H1 (cell line): Measurements from ENCODE around the gene ZNF423. TPM values are rescaled to one million over a fixed set of nuclear protein-coding genes. Genes with fewer than 3 reads are reported as not detected.

Experiments
- CTCF ChIA-PET: fragments of 300-600 bp; sonication (Branson Sonifier 250); formaldehyde crosslinking; loops from one replicate; lab custom pipeline; 2021; ENCODE audit not compliant: partially characterized antibody; lab: Charles Lee
- POLR2A ChIA-PET: fragments of 300-600 bp; sonication (Branson Sonifier 250); formaldehyde crosslinking; loops from one replicate; lab custom pipeline; 2021; ENCODE audit warnings: inconsistent platforms; ENCODE audit not compliant: partially characterized antibody; lab: Charles Lee
- DNase-seq, 2 experiments: peaks; one replicate each; pipeline versions ENCODE4 v3.0.0 to v3.0.0-alpha.2; 2010 to 2022; ENCODE audit warnings: low spot score in 2 of 2, low read depth in 1 of 2, mixed read lengths in 1 of 2
- FAIRE-seq: peaks from 2 replicates; lab custom pipeline; 2011; peaks lifted over from hg19 to GRCh38; lab: Jason Lieb, UNC
- H2AFZ ChIP-seq: 2 replicates; pipeline ENCODE4 v1.8.1; 2012; ENCODE audit warnings: low read length, inconsistent platforms
- H2AK5ac ChIP-seq: 2 replicates; pipeline ENCODE4 v1.6.1; 2013; ENCODE audit warnings: low read depth, low read length
- H2BK120ac ChIP-seq: replicated peaks from 2 replicates; pipeline ENCODE3; 2013; ENCODE audit warnings: low read depth, low read length, inconsistent platforms
- H2BK12ac ChIP-seq: 2 replicates; pipeline ENCODE4 v1.6.1; 2013; ENCODE audit warnings: low read depth, low read length
- H2BK15ac ChIP-seq: 2 replicates; pipeline ENCODE4 v1.6.1; 2013; ENCODE audit warnings: low read length
- H2BK20ac ChIP-seq: 2 replicates; pipeline ENCODE4 v1.6.1; 2013; ENCODE audit warnings: low read length
- H2BK5ac ChIP-seq: 2 replicates; pipeline ENCODE4 v1.6.1; 2013; ENCODE audit warnings: low read depth, low read length
- H3K14ac ChIP-seq: 2 replicates; pipeline ENCODE4 v1.6.1; 2013; ENCODE audit warnings: inconsistent platforms; ENCODE audit not compliant: insufficient read length
- H3K18ac ChIP-seq: 2 replicates; pipeline ENCODE4 v1.6.1; 2013; ENCODE audit warnings: low read length; ENCODE audit errors: extremely low read depth
- H3K23ac ChIP-seq: 2 replicates; pipeline ENCODE4 v1.6.1; 2013; ENCODE audit warnings: inconsistent platforms; ENCODE audit not compliant: insufficient read length
- H3K23me2 ChIP-seq: 2 replicates; pipeline ENCODE4 v1.6.1; 2013; ENCODE audit warnings: low read depth, low read length
- H3K27ac ChIP-seq: 2 replicates; pipeline ENCODE4 v1.6.1; 2011; ENCODE audit warnings: low read depth, low read length, inconsistent platforms
- H3K27me3 ChIP-seq, 4 experiments: replicated peaks in 1 of 4; 1 replicate in 1 of 4; 2 replicates in 3 of 4; pipeline versions ENCODE4 v1.6.1 to v1.8.1; 2011 to 2013; ENCODE audit warnings: low read length in 3 of 4, mild to moderate bottlenecking in 3 of 4, inconsistent platforms in 2 of 4, mixed read lengths in 2 of 4, moderate library complexity in 1 of 4; ENCODE audit not compliant: control insufficient read depth in 3 of 4, insufficient read depth in 3 of 4; ENCODE audit errors: extremely low read depth in 1 of 4
- H3K36me3 ChIP-seq, 4 experiments: 2 replicates each; pipeline versions ENCODE4 v1.6.1 to v1.8.1; 2011 to 2013; ENCODE audit warnings: mild to moderate bottlenecking in 4 of 4, low read length in 3 of 4, moderate library complexity in 2 of 4, control low read depth in 1 of 4, inconsistent platforms in 1 of 4; ENCODE audit not compliant: insufficient read depth in 4 of 4, control insufficient read depth in 2 of 4
- H3K4ac ChIP-seq: replicated peaks from 2 replicates; pipeline ENCODE3; 2013; ENCODE audit warnings: low read length, low read depth, mixed read lengths, inconsistent platforms; ENCODE audit not compliant: insufficient read length
- H3K4me1 ChIP-seq, 4 experiments: replicated peaks in 1 of 4; 1 replicate in 1 of 4; 2 replicates in 3 of 4; pipeline versions ENCODE4 v1.6.1 to v1.8.1; 2011 to 2013; ENCODE audit warnings: low read length in 3 of 4, inconsistent platforms in 2 of 4, mixed read lengths in 1 of 4; ENCODE audit not compliant: insufficient read depth in 4 of 4, control insufficient read depth in 3 of 4
- H3K4me2 ChIP-seq, 2 experiments: 2 replicates each; pipeline versions ENCODE4 v1.6.1 to v1.8.1; 2011 to 2013; ENCODE audit warnings: low read depth in 2 of 2, low read length in 2 of 2, control low read depth in 1 of 2, inconsistent platforms in 1 of 2, mild to moderate bottlenecking in 1 of 2; ENCODE audit not compliant: insufficient read depth in 1 of 2
- H3K4me3 ChIP-seq, 4 experiments: fragments of 200-600, 300-600 bp in 1 of 4; sonication (generic), shearing (Covaris generic), sonication (Bioruptor Twin) in 1 of 4; 2 replicates each; pipeline versions ENCODE4 v1.5.1 to v1.8.1; 2011 to 2016; ENCODE audit warnings: low read length in 4 of 4, low read depth in 3 of 4, control low read depth in 2 of 4, inconsistent platforms in 2 of 4, mild to moderate bottlenecking in 2 of 4, mixed read lengths in 1 of 4, moderate library complexity in 1 of 4; ENCODE audit not compliant: insufficient read depth in 2 of 4; ENCODE audit errors: extremely low read depth in 1 of 4
- H3K56ac ChIP-seq: replicated peaks from 2 replicates; pipeline ENCODE3; 2013; ENCODE audit warnings: low read depth, mild to moderate bottlenecking, mixed read lengths, low read length, inconsistent platforms; ENCODE audit not compliant: insufficient read length
- H3K79me1 ChIP-seq: 2 replicates; pipeline ENCODE4 v1.6.1; 2013; ENCODE audit warnings: low read depth, low read length, control low read depth
- H3K79me2 ChIP-seq, 2 experiments: 2 replicates each; pipeline versions ENCODE4 v1.6.1 to v1.8.1; 2012 to 2013; ENCODE audit warnings: low read length in 2 of 2, mild to moderate bottlenecking in 2 of 2, inconsistent platforms in 1 of 2; ENCODE audit not compliant: insufficient read depth in 2 of 2, control insufficient read depth in 1 of 2
- H3K9ac ChIP-seq, 4 experiments: replicated peaks in 1 of 4; 1 replicate in 1 of 4; 2 replicates in 3 of 4; pipeline versions ENCODE4 v1.6.1 to v1.8.1; 2011 to 2013; ENCODE audit warnings: low read depth in 3 of 4, low read length in 3 of 4, control low read depth in 2 of 4, mild to moderate bottlenecking in 2 of 4, moderate library complexity in 2 of 4, inconsistent platforms in 1 of 4; ENCODE audit errors: extremely low read depth in 1 of 4
- H3K9me3 ChIP-seq, 2 experiments: 2 replicates each; pipeline versions ENCODE4 v1.6.1 to v1.8.1; 2012 to 2013; ENCODE audit warnings: mild to moderate bottlenecking in 2 of 2, moderate library complexity in 2 of 2, control low read depth in 1 of 2, inconsistent platforms in 1 of 2, low read depth in 1 of 2, low read length in 1 of 2, mixed read lengths in 1 of 2; ENCODE audit not compliant: insufficient read depth in 2 of 2
- H4K20me1 ChIP-seq, 2 experiments: replicated peaks in 1 of 2; 2 replicates each; pipeline versions ENCODE3 to v1.8.1; 2011 to 2013; ENCODE audit warnings: inconsistent platforms in 2 of 2, low read length in 2 of 2, mild to moderate bottlenecking in 1 of 2; ENCODE audit not compliant: insufficient read depth in 2 of 2, control insufficient read depth in 1 of 2
- H4K5ac ChIP-seq: 2 replicates; pipeline ENCODE4 v1.6.1; 2013; ENCODE audit warnings: low read length, low read depth, mixed read lengths, inconsistent platforms; ENCODE audit not compliant: insufficient read length
- H4K8ac ChIP-seq: 2 replicates; pipeline ENCODE4 v1.8.0; 2013; ENCODE audit warnings: mild to moderate bottlenecking, moderate library complexity, low read length, inconsistent platforms; ENCODE audit not compliant: insufficient read depth; ENCODE audit errors: extremely low read depth
- H4K91ac ChIP-seq: replicated peaks from 2 replicates; pipeline ENCODE3; 2013; ENCODE audit warnings: low read length, mixed read lengths, inconsistent platforms; ENCODE audit not compliant: insufficient read length
- BRCA1 ChIP-seq: IDR thresholded peaks from 2 replicates; pipeline ENCODE4 v1.6.1; 2012; ENCODE audit warnings: low read depth, low read length, improper control_type of control experiment
- CBX5 ChIP-seq: fragments of 300-800, 300-1000 bp; sonication (generic); IDR thresholded peaks from 2 replicates; pipeline ENCODE4 v1.7.1; 2016; ENCODE audit warnings: antibody characterized with exemption, low read length, low read depth
- CHD1 ChIP-seq: IDR thresholded peaks from 2 replicates; pipeline ENCODE4 v1.6.1; 2012; ENCODE audit warnings: low read depth, low read length, improper control_type of control experiment
- CTBP2 ChIP-seq: IDR thresholded peaks from 2 replicates; pipeline ENCODE4 v1.7.0; 2011; ENCODE audit warnings: borderline replicate concordance, mild to moderate bottlenecking, moderate library complexity, mixed read lengths, low read length; ENCODE audit not compliant: insufficient read depth, insufficient read length
- EGR1 ChIP-seq: IDR thresholded peaks from 2 replicates; pipeline ENCODE4 v1.6.1; 2011; ENCODE audit warnings: low read depth, low read length, borderline replicate concordance
- JUND ChIP-seq: IDR thresholded peaks from 2 replicates; pipeline ENCODE4 v1.6.1; 2011; ENCODE audit warnings: mild to moderate bottlenecking, improper control_type of control experiment, low read length
- KDM4A ChIP-seq: IDR thresholded peaks from one replicate; pipeline ENCODE4 v1.7.1; 2012; ENCODE audit warnings: low read depth, mild to moderate bottlenecking, moderate library complexity, low read length, inconsistent platforms; ENCODE audit not compliant: severe bottlenecking
- RNF2 ChIP-seq: fragments of 200-900, 300-1000 bp; sonication (generic); IDR thresholded peaks from 2 replicates; pipeline ENCODE4 v1.7.1; 2016; ENCODE audit warnings: borderline replicate concordance, low read depth, mild to moderate bottlenecking, antibody characterized with exemption, low read length; ENCODE audit not compliant: poor library complexity, severe bottlenecking; ENCODE audit errors: missing control alignments
- RXRA ChIP-seq: IDR thresholded peaks from 2 replicates; pipeline ENCODE4 v1.6.1; 2011; ENCODE audit warnings: low read depth, mild to moderate bottlenecking, low read length, moderate library complexity; ENCODE audit not compliant: insufficient read depth
- SAP30 ChIP-seq: fragments of 300-600 bp; sonication (generic); IDR thresholded peaks from 2 replicates; pipeline ENCODE4 v1.7.1; 2012; ENCODE audit warnings: low read length, moderate library complexity, mild to moderate bottlenecking, inconsistent platforms; ENCODE audit not compliant: insufficient read depth, insufficient replicate concordance
- SP1 ChIP-seq: IDR thresholded peaks from 2 replicates; pipeline ENCODE4 v1.6.1; 2011; ENCODE audit warnings: low read depth, low read length
- SP4 ChIP-seq: IDR thresholded peaks from 2 replicates; pipeline ENCODE4 v1.6.1; 2012; ENCODE audit warnings: low read length, inconsistent platforms
- YY1 ChIP-seq: IDR thresholded peaks from 2 replicates; pipeline ENCODE4 v1.6.1; 2011; ENCODE audit warnings: low read depth, mild to moderate bottlenecking, low read length
- ZNF274 ChIP-seq: IDR thresholded peaks from 2 replicates; pipeline ENCODE4 v1.7.0; 2012; ENCODE audit warnings: low read length, borderline replicate concordance; ENCODE audit errors: extremely low read depth
- WGBS, 2 experiments: shearing (Covaris generic) in 1 of 2; methylation state at CpG; one replicate each; pipeline versions ENCODE4 v1.1.6 to v1.1.7; 2013 to 2015; ENCODE audit warnings: low lambda C conversion rate in 2 of 2, mixed read lengths in 2 of 2, inconsistent platforms in 1 of 2, low coverage in 1 of 2, missing lambda C conversion rate in 1 of 2; ENCODE audit not compliant: insufficient replicate concordance in 2 of 2, insufficient coverage in 1 of 2, insufficient read length in 1 of 2; ENCODE audit errors: extremely low coverage in 1 of 2, missing lambda C conversion rate in 1 of 2; 5-methylcytosine and 5-hydroxymethylcytosine counted together
- polyA plus RNA-seq, 7 experiments: library from polyadenylated mRNA; depleted of rRNA in 3 of 7; stranded (reverse) in 5 of 7; unstranded in 2 of 7; fragments of >200 nt in 5 of 7; fragments of 200-250 nt in 2 of 7; gene quantifications; 1 replicate in 5 of 7; 2 replicates in 1 of 7; 4 replicates in 1 of 7; pipeline versions ENCODE4 v1.2.1 to v1.2.3, GENCODE V29; 2011 to 2013; ENCODE audit warnings: missing spikeins in 2 of 7, mixed read lengths in 2 of 7
- total RNA-seq: library from RNA; stranded (reverse); fragmentation: NEBNext Ultra II Directional; extraction: Animal tissue kit (Norgen Biotek cat#: 25700); gene quantifications from 2 replicates; pipeline ENCODE4 v1.2.1, GENCODE V29; 2021

Gene ZNF423
- total and polyA plus RNA-seq, 2 of the 8 experiments (the other 6 are each of a cell fraction or from before 2014, with no cell fraction given) = 38.2 to 52.3 TPM

- H3K27ac ChIP-seq = no peak overlapping the region
- FAIRE-seq = no peak
- POLR2A ChIA-PET = interaction anchor here (0.9 kb wide), 1 partner anchor 10 kb away, joined by 3 read pairs; no protein-coding TSS in a partner anchor
- TF ChIP-seq BRCA1 (no peak), CBX5 (no peak), KDM4A (no peak), CHD1 (no peak), SAP30 (no peak), EGR1 (no peak), RXRA (no peak), YY1 (no peak), ZNF274 (no peak), SP1 (no peak), CTBP2 (no peak), SP4 (no peak), JUND (no peak), RNF2 (no peak)
Measured at GRCh38 chr16:49785970-49786369, 69.9 kb downstream of the ZNF423 start.

More at GRCh38 chr16:49785970-49786369, 69.9 kb downstream of the ZNF423 start:
- H3K79me2 ChIP-seq = peaks cover 0 to 13% of the 10 kb centered on the region in 2 experiments; a peak in 2 of 4 replicates
- H4K5ac ChIP-seq = no peak overlapping the region
- H3K9ac ChIP-seq = no peak overlapping the region
- H3K23me2 ChIP-seq = peaks cover 1% of the 10 kb centered on the region; the same call in 1 of the 2 replicates
- H2AK5ac ChIP-seq = no peak overlapping the region
- no peak overlapping the region for H3K14ac ChIP-seq
- no peak overlapping the region for H2BK12ac ChIP-seq
- 85% methylated on average over 11 of the region's 11 CpGs; no CpG with 5 or more reads in 1 of the 2 experiments for WGBS, 2 experiments
- no peak overlapping the region for H3K4me3 ChIP-seq
- no peak overlapping the region for H3K56ac ChIP-seq
- no peak overlapping the region for H3K4ac ChIP-seq
- H3K4me2 ChIP-seq = no peak overlapping the region
- no peak overlapping the region for H4K91ac ChIP-seq
- H3K9me3 ChIP-seq = no peaks in the 10 kb centered on the region
- H4K8ac ChIP-seq = no peak overlapping the region
- no peak overlapping the region for H2AFZ ChIP-seq
- H3K79me1 ChIP-seq = peaks cover 6% of the 10 kb centered on the region
- no peak overlapping the region for H2BK15ac ChIP-seq
- H3K18ac ChIP-seq = no peak overlapping the region
- CTCF ChIA-PET = interaction anchor here (0.8 to 4.1 kb wide), 9 partner anchors 10 to 193 kb away, joined by 3 to 25 read pairs (median 3); no protein-coding TSS in a partner anchor
- peaks cover 0 to 4% (median 2%) of the 10 kb centered on the region in 4 experiments; a peak in 4 of 7 replicates for H3K4me1 ChIP-seq
- DNase-seq = no peak
- H2BK120ac ChIP-seq = no peak overlapping the region
- H3K36me3 ChIP-seq = peaks cover 0 to 2% (median 0%) of the 10 kb centered on the region in 4 experiments; a peak in 2 of 8 replicates
- peaks cover 5 to 7% of the 10 kb centered on the region in 2 experiments for H4K20me1 ChIP-seq
- H2BK20ac ChIP-seq = no peak overlapping the region
- H3K23ac ChIP-seq = no peak overlapping the region
- no peak overlapping the region for H2BK5ac ChIP-seq
- no peaks in the 10 kb centered on the region for H3K27me3 ChIP-seq
